GM18511 (cell line): ENCODE data around the gene IL4R.

Source experiments
- ATAC-seq: cut with Tn5 transposase; IDR thresholded peaks from one replicate; pipeline ENCODE4 v1.9.1; 2021; ENCODE audit warnings: mild to moderate bottlenecking, moderate library complexity; ENCODE audit not compliant: unreplicated experiment

The IL4R gene

GRCh38 chr16:27353853-27354252, 40.1 kb downstream of the IL4R start:
- no peak for ATAC-seq

GRCh38 chr16:27355610-27356009, 41.8 kb downstream of the IL4R start:
- ATAC-seq: no peak

GRCh38 chr16:27356794-27357193, 43.0 kb downstream of the IL4R start:
- no peak for ATAC-seq

GRCh38 chr16:27359051-27359450, 45.3 kb downstream of the IL4R start:
- ATAC-seq: no peak

GRCh38 chr16:27359615-27360014, 45.8 kb downstream of the IL4R start:
- ATAC-seq: no peak

- no peak for ATAC-seq
Observed at GRCh38 chr16:27361987-27362386, 48.2 kb downstream of the IL4R start.

GRCh38 chr16:27362570-27363245, 48.9 kb downstream of the IL4R start:
- no peak for ATAC-seq

GRCh38 chr16:27363246-27363632, 49.5 kb downstream of the IL4R start:
- ATAC-seq: no peak

GRCh38 chr16:27363797-27364196, 50.0 kb downstream of the IL4R start:
- no peak for ATAC-seq

GRCh38 chr16:27364493-27365141, 50.8 kb downstream of the IL4R start:
- ATAC-seq: no peak

- no peak for ATAC-seq
Observed at GRCh38 chr16:27365142-27366089, 51.6 kb downstream of the IL4R start.

- ATAC-seq: peak; percentile 24
Observed at GRCh38 chr16:27366687-27367460, 53.1 kb downstream of the IL4R start.

GRCh38 chr16:27367461-27368357, 53.9 kb downstream of the IL4R start:
- peak; percentile 78 for ATAC-seq

- no peak for ATAC-seq
Observed at GRCh38 chr16:27368358-27368722, 54.6 kb downstream of the IL4R start.

GRCh38 chr16:27369806-27370205, 56.0 kb downstream of the IL4R start:
- no peak for ATAC-seq

- ATAC-seq: no peak
Observed at GRCh38 chr16:27370318-27370717, 56.5 kb downstream of the IL4R start.

- no peak for ATAC-seq
Observed at GRCh38 chr16:27373312-27373711, 59.5 kb downstream of the IL4R start.

- peak; percentile 40 for ATAC-seq
Observed at GRCh38 chr16:27374221-27374803, 60.5 kb downstream of the IL4R start.

GRCh38 chr16:27374804-27375425, 61.1 kb downstream of the IL4R start:
- ATAC-seq: peak; percentile 47
